Stimulated activated CD4-positive, alpha-beta T cell treated with anti-CD3 and anti-CD28 coated beads, Interleukin-2, amount 100 ng/mL, for 24 hours (primary cell): ENCODE data around the gene XXYLT1.

Experiments used
- DNase-seq, 2 donors: peaks; one replicate each; pipeline ENCODE4 v3.0.0-alpha.2; 2020

XXYLT1 gene

DNA sequence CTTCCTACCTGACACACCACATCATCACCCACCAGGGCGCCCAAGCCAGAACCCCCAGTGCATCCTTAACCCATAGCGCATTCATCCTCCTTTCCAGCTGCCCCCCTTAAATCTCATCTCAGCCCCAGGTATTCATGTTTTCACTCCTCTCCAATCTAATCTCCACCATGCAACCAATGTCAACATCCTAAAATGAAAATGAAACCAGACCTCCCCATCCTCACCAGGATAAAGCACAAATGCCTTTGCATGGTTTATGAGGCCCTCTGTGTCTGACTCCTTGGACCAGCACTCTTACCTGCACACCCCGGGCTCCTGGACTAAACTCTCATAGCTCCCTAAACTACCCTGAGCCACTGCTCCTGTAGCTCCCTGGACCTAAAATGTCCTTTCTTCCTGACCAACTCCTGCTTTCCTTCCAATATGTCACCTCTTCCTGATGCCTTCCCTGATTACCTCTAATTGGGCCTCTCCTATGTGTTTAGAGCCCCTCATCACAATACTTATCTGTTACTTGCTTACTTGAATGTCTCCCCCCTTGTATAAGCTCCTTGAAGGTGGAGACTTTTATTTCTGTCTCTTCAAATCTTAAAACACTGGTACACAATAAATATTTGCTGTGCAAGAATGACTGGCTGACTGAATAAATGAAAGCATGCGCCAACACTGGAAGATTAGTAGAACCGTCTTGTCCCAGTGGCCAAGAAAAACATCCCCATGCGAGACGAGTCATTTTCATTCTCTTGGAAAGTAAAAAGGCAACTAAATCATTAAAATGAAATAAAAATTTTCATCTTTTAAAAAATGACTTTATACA lies 142.5 kb downstream of the XXYLT1 start:
- DNase-seq, result no peak

- DNase-seq, result no peak
Measured at GRCh38 chr3:195126056-195126605, 144.8 kb downstream of the XXYLT1 start.

GRCh38 chr3:195125646-195126045 lies 145.3 kb downstream of the XXYLT1 start:
- DNase-seq, result no peak

DNA sequence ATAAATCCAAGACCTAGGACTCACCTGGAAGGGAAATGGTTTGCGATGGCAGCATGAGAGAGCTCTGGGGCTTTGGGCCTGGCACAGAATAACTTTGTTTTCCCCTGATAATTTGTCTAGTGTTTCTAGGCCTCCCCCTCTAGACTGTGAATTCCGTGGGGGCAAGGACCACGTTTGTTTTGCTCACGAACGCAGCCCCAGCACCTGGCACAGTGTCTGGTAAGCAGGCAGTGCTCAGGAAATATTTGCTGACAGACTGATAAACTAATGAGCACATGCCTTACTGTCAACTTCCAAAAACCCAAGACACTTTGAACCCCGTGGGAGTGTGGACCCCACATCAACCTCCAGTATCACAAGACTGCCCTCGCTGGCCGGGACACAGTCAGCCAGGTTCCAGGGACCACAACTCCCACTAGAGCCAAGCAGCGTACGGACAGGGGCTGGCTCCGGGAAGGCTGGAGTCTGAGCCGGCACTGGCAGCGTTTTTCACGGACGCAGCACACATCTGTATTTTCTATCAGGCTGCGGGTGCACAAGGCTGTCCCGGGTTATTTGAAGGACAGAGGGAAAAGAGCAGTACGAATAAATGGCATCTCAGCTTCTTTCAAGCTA lies 146.5 kb downstream of the XXYLT1 start:
- no peak for DNase-seq

GRCh38 chr3:195123281-195123691 lies 147.7 kb downstream of the XXYLT1 start:
- DNase-seq, result no peak

- no peak for DNase-seq
Measured at GRCh38 chr3:195122261-195122660, 148.7 kb downstream of the XXYLT1 start.

DNA sequence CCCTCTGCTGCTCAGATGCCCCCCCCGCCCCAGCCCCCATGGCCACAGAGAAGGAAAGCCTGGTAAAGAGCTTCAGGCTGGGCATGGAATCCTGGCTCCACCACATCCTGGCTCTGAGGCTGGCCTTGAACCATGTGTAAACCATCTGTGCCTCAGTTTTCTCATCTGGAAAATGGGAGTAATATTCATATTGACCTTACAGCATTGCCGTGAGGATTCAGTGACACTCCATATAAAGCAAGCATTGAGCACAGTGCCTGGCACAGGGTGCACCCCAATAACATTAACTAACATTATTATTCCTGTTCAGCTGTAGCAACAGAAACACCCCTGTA lies 150.7 kb downstream of the XXYLT1 start:
- DNase-seq, result no peak

- DNase-seq, result no peak
Measured at GRCh38 chr3:195119461-195120266, 151.3 kb downstream of the XXYLT1 start.

DNA sequence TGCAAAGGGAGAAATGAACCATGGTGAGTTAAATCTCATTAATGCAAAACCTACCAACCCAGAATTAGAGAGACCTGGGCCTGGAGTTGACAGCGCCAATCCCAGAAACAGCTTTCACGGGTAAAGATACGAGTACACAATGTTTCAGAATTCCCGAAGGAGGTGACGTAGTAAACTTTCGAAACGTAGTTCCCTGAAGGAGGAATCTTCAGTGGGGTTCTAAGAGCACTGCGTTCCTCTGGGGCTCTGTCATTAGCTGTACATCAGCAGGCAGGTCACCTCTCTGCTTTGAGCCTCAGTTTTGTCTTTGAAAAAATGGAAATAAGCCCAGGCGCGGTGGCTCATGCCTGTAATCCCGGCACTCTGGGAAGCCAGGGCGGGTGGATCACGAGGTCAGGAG lies 152.3 kb downstream of the XXYLT1 start:
- no peak for DNase-seq

DNA sequence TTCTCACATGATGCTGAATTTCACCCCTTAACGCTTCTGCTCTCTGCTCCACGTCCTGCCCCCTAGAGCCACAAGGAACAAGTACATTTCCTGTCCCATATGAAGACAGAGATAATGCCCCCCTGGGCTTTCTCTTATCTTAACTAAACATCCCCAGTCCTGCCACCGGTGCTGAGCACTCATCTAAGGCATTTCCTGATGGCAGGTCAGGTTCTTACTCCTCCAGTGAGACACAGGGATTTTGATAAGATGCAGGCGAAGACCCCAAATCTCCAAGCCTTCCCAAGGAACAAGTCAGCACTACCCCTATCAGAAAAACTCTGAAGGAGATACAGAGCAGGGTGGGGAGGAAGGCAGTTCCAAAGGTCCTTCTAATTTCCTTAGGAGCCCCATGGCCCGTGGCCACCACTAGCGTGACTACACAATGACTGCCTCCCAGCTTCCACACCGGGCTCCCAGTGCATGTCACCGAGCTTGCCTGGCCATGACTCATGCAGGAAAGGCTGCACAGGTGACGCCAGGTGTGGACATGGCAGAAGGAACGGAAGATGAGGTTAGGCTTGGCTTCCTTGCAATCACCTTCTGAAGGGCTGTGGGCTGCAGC lies 152.9 kb downstream of the XXYLT1 start:
- no peak for DNase-seq

- no peak for DNase-seq
Measured at GRCh38 chr3:195116407-195117185, 154.4 kb downstream of the XXYLT1 start.

DNA sequence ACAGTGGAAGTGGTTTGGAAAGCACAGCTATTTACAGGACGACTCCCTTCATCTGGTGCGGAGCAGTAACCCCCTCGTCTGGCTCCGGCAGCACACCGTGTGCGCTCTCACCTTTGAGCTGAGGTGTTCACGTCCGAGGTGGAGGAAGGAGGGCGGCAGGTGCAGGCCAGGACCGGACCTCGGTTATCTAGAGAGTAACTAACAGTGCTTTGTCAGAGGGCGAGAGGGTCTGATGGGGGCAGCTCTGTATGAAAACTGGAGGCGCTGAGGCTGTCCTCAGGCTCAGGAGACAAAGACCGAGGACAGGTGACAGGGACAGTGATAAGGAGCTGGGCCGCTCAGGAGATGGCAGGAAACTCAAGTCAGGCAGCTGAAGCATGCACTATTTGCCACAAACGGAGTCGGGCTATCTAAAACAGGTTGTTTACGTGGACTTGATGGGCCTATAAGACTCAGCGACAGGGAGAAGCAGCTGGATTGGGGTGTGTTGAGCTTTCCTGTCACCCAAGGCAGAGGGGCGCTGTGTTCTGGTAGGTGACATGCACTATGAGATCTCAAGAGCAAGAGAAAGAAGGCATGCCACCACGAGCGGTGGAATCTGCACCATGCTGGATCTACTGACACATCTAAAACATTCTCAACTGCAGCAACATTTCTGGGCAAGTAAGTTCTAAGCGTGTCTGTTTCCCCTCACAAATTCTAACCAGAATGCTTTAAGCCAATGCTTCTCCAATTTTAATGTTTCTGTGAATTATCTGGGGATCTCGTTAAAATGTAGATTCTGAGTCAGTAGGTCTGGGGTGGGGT lies 155.2 kb downstream of the XXYLT1 start:
- no peak for DNase-seq

GRCh38 chr3:195114786-195115599 lies 156.0 kb downstream of the XXYLT1 start:
- no peak for DNase-seq

DNA sequence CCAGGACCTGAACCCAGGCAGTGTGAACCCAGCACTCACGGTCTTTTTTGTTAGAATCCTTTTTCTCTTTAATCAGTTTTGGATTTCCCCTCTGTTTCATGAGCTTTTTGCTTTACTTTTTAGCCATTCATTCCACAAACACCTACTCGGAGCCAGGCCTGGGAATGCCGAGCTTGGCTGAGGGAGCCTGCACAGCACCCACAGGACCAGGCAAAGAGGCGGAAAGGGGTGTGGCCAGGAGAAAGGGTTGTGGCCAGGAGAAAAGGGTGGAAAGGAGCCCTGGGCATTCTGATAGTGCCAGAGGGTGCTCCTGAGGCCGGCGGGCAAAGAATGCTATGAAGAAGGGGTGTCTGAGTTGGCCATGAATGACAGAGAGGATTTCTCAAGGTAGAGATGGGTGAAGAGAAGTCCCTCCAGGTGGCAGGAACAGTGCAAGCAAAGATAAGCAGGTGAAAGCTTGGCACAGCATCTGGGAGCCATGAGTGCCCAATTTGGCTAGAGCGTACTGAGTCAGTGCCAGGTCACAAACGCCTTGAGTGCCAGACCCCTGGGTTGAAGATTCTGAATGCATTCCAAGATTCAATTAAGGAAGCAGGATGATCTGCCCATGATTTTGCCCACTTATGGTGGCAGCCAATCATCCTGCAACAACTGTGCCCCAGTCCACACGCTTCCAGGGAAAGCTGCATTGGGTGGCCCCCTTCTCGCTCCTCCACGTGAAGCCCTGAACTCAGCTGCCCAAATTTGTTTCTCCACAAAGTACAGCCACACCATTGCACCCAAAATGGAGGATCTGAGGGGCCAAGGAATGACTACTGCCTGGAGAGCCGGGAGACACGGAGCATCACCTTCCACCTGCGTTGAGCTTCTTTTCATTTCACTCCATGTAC lies 157.2 kb downstream of the XXYLT1 start:
- DNase-seq, result no peak

DNA sequence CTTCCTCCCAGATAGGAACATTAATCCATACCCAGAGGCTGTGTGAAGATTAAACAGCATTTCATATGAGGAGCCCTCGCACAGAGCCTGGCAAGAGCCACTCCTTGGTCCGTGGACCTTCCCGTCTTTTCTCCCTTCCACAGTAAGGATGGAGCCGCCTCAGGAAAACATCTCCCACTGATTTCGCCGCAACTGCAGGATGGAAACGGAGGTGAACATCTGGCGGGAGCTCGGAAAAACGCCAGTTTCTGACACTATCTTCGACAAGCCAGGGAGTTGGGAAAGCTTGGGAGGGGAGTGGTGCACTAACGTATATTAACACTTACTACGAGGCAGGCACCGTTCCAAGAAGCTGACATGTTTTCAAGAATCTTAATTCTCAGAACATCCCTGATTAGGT lies 157.9 kb downstream of the XXYLT1 start:
- no peak for DNase-seq

- no peak for DNase-seq
Measured at GRCh38 chr3:195112361-195112791, 158.6 kb downstream of the XXYLT1 start.

- DNase-seq, result no peak
Measured at GRCh38 chr3:195111766-195112165, 159.2 kb downstream of the XXYLT1 start.

- no peak for DNase-seq
Measured at GRCh38 chr3:195111319-195111705, 159.6 kb downstream of the XXYLT1 start.

DNA sequence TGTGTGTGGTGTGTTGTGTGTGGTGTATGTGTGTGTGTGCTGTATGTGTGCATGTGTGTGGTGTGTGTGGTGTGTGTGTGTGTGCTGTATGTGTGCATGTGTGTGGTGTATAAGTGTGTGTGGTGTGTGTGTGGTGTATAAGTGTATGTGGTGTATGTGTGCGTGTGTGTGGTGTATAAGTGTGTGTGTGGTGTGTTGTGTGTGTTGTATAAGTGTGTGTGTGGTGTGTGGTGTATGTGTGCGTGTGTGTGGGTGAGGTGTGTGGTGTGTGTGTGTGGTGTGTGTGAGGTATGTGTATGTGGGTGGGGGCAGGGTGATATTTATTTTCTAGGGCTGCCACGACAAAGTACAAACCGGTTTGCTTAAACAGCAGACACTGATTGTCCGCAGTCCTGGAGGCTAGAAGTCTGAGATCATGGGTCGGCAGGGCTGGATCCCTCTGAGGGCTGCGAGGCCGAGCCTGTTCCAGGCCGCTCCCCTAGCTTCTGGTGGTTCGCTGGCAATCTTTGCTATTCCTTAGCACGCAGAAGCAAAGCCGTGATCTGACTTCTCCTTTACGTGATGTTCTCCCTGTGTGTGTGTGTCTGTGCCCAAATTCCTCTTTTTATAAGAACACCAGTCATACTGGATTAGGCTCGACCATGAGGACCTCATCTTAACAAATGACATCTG lies 160.2 kb downstream of the XXYLT1 start:
- no peak for DNase-seq
